DMS 273 treated with DMSO at 0.1 percent for 48 hours (cell line): Measurements from ENCODE around the gene KCNQ1.

Experiments used
- DNase-seq: peaks from one replicate; lab custom pipeline; 2025; lab: John Stamatoyannopoulos, UW

KCNQ1 gene

GRCh38 chr11:2827256-2827655 is 382.4 kb downstream of the KCNQ1 start:
- no peak for DNase-seq

- DNase-seq: no peak
Measured at GRCh38 chr11:2827792-2828191, 383.0 kb downstream of the KCNQ1 start.

DNA sequence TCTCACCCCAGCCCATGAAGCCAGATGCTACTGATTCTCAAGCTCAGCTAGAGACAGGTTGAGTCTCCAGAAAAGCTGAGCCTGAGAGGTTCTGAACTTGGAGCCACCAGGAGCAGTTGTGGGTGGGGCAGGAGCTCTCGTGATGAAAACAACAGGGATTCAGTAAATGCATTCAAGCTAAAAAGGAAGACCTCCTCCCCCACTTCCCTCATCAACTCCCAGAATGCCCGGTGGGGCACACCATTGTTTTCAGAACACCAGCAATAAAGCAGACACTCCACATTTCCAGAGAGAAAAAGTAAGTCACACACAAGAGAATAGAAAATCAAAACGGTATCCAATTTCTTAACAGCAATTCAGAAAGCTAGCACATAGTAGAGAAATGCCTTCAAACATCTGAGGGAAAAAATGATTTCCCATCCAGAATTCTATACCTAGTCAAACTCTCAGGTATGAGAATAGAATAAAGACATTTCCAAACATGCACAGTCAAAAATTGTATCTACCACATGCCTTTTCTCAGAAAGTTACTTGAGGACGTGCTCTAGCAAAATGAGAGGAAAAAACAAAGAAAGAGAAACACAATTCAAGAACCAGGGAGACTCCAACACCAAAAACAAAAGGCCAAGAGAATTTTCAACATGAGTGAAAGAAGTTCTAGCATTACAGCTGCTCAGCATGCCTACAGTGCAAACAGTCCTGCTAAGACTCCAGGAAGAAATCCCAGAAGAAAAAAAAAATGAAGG is 383.9 kb downstream of the KCNQ1 start:
- DNase-seq: no peak

DNA sequence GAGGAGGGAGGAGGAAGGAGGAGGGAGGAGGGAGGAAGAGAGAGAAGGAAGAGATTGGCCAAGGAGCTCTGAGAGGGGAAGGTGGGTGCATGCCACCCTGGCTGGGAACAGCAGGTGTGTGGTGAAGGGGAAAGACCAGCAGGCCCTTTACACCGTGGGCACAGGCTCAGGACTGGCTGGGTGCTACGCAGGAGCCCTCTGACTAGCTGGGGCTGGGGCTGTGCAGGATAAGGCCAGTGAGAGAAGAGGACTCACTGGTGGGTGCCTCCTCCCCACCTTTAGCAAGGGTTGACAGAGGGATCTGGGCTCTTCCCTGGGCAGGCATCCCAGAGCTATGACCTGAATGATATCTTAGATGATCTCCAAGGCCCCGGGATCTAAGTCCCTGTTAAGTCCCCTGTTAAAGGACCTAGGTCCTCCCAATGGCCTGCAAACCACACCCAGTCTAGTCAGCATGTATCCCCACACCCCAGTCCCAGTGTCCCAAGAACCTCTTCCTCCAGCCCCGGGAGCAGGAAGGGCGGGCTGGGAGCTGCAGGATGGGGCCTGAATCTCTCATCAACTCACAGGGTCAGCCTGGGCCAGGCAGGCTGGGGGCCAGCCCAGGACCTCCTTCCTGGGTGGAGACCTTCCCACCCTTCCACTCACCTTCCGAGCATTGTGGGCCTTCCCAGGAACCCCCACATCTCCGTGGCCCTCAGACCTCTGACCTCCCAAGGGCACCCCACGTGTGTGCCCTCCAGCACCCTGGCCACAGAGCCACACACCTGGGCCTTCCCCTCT is 385.4 kb downstream of the KCNQ1 start:
- no peak for DNase-seq

DNA sequence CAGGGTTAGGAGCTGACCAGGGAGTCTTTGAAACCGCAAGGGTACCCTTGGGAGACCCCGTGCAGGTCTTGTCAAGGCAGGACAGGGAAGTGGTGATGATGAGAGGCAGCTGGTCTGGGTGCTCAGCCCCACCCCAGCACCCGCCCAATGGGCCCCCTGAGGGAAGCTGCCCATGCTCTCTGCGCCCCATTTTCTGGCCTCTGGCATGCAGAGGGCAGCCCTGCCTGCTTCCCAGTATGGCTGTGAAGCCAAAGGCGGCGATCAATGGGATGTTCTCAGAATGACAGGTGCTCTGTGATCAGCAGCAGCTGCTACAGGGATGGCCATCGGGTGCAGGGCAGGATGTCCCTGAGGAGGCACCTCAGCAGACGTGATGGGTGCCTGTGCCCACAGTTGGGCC is 386.1 kb downstream of the KCNQ1 start:
- no peak for DNase-seq

DNA sequence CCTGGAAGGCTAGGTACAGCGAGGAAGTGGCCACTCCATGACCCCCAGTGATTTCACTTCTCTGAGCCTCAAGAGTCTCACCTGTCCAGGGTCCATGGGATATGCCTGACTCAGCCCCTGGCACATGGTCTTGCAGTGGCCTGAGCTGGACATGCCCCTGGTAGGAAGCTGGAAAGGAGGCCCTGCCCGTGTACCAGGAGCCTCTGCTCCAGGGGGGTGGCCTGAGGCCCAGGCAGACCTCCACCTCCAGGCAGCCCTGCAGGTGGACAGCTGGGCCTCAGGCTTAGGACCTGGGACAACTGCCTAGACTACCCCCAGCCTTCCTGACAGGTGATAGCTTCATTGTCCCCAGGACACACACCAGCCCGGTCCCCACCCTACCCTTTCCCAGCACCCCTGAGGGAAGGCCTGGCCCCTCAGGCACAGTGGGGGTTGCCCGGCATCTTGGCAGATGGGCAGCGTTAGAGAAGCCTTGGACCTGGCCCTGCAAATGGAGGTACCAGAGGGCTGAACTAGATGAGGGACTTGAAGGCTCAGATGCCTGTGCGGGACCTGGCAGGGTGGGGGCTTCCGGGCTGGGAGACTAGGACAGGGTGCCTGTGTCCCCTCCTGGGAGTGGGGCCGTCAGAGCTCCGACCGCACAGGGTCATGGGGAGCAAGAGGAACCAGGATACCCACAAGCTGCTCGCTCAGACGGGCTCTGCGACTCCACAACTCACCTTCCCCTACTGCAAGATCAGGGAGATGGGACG is 387.1 kb downstream of the KCNQ1 start:
- no peak for DNase-seq

DNA sequence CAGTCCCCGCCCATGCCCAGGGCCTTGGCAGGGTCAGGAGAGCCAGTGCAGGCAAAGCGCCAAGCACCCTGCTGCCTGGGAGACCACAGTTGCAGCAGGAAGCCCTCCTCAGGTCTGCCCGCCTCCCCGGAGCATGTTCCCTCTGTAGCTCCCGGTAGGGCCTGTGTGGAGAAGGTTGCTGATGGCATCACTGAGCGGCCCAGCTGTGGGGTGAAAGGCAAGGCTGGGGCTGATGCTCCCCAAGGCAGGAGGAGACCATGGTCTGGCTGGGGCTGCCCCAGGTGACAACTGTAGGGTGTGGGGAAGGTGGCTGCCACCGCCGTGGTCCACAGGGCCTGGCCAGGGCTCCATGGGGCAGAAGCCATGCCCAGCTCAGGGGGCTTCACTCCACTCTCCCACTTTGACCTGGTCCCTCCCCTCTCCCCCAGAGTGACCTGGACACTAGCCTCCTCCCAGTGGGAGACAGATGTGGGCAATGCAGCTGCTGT is 387.8 kb downstream of the KCNQ1 start:
- DNase-seq: no peak

GRCh38 chr11:2833051-2833715 is 388.4 kb downstream of the KCNQ1 start:
- no peak for DNase-seq

DNA sequence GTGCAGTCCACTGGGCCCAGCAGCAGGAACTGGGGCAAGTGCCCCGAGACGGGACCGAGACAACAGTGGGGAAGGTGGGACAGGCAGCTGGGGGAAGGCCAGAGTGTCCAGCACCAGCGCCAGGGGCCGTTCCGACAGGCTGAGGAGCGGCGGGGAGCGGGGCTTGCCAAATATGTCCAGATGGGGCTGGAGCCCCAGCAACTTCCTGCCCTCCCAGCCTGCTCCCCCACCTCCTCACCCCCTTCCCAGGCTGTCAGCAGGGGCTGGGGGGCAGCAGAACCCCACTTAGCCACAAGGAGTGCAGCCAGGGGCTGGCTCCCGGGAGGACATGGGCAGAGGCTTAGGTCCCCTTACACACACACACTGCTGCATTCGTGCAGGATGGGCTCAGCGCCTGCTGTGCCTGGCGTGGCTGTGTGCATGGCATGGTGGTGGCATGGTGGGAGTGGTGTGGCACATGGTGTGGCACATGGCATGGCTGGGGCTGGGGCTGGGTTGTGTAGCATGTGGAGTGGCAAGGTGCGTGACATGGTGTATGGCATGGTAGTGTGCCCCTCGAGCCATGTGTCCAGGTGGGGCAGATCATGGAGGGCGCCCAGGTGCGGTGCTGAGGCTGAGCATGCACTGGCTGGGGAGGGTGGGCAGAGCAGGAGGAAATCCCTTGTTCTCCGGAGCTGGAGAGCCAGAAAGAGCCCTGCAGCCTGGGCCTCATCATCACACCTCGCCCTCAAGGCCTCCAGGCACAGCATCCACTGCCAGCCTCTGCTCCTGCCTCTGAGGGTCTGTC is 389.1 kb downstream of the KCNQ1 start:
- no peak for DNase-seq

DNA sequence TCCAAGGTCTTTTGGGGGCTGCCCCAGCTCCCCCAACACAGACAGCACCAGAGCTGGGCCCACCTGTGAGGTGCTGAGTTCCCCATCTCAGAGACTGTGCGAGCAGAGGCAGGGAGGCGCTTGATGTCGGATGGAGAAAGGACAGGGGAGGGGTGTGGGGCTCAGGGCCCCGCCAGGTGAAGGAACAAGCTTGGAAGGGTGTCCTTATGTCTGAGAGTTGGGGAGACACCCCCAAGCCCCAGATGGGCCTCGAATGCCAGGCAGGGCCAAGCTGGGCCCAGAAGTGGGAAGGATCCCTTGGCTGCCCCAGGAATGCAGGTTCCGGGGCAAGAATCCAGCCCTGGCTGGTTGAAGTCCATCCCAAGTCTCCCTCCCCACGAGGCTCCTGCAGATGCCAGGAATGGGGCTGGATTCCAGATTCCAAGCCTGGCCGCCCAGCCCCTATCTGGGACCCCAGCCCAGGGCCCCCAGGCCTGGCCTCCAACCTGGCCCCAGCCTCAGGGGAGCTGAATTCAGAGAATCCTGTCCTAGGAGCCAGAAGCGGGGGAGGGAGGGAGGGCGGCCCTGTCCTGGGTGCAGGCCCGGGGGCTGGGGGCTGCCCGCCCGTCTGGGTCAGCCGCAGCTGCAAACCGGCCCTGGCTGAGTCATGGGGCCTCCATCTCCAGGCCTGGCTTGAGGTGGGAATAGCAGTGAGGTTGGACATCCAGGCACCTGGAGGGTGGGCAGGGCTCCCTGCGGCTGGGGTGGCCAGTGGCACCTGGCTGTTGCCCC is 389.9 kb downstream of the KCNQ1 start:
- no peak for DNase-seq

DNA sequence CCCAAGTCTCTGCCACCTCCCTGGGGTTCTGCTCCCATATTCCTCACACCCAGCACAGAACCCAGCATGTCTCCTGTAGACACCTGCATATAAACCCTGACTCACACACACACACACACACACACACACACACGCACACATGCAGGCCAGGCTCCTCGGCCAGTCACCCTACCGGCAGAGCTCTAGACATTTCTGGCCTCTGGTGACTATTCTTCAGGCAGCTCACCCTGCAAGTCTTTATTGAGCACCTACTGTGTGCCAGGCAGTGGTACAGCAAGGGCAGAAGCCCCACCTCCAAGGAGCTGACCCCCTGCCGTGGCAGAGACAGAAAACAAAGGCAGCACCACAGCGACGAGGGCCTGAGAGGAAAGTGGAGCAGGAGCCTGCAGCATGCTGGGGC is 390.5 kb downstream of the KCNQ1 start:
- DNase-seq: no peak

DNA sequence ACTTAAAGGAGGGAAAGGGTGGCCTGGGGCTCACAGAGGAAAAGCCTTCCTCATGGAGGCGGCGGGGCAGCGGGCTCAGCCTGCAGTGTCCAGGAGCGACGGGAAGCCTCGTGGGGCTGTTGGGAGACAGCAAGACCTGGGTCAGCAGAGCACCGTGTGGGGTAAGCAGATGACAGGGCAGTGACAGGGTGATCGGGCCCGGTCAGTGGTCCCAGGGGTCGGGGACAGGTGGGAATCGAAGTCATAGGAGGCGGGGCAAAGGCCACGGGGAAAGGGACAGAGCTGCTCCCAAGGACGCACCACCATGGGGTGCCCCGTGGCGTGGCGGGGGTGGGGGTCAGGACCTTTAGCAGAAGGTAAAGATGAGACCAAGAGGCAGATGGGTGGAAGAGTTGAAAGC is 390.9 kb downstream of the KCNQ1 start:
- no peak for DNase-seq

DNA sequence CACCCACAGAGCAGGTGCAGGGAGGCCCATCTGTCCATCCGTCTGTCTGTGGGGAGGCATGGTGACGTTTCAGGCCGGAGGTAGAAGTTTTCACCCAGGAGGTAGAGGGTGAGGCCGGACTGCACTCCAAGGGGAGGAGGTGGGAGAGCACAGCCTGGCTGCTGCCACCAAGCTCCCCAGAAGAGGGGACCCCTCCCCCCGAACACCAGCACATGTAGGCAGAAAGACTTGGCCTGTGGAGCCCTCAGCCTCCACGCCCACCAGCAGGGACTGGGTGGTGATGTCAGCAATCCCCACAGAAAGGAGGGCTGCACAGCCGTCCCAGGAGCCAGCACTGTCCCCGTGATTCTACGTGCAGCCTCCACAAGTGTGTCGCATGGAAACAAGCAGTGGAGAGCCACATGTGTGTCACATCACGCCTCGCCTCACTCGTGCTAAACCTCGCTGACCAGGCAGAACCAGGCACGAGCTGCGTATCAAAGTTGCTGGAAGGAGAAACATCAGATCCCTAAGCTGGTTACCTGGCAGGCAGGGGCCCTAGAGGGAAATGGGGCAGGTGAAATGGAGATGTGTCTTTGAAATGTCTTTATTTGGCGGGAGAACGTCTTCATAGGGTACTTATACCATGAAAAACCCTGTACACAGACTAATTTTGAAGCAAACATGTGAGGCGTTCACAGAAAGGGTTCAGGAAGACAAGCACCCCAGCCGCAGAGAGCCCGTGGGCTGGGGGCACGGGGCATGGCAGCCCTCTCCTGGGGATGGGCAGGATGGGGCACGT is 391.7 kb downstream of the KCNQ1 start:
- no peak for DNase-seq

DNA sequence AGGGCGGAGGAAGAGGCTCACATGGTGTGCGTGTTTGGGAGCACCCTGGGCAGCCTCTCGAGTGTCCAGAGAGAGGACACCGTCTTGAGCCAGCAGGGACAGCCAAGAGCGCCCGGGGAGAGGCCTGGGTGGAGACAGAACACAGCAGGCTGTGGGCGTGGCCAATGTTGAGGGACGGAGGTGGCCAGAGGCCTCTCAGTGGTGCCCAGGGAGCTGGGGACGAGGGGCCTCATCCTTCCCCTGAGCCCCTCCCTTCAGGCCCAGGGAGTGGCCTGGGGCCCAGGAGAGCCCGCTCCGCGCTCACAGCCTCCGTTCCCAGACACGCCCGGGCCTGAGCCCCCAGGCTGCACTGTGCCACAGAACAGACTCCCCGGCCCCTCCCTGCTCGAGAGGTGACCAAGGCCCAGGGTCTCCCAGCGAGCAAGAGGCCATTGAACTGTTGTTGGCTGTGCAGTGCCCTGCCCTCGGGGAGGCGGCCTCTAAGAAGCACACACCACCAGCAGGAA is 392.3 kb downstream of the KCNQ1 start:
- DNase-seq: no peak

DNA sequence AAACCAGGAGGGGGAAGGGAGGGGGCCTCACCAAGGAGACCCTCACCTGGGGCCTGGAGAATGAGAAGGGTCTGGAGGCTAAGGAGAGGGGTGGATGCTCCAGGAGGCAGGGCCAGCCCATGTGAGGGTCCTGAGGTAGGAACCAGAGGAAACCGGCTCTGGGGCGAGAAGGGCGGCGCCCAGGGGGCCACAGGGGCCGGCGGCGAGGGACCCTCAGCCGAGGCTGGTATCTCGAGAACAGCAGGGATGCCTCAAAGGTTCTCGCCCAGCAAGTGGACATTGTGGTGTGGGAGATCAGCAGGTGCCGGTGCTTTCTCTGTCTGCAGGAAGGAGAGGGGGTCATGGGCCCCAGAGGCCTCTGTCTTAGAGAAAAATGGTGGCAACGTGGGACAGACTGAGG is 392.8 kb downstream of the KCNQ1 start:
- DNase-seq: no peak

DNA sequence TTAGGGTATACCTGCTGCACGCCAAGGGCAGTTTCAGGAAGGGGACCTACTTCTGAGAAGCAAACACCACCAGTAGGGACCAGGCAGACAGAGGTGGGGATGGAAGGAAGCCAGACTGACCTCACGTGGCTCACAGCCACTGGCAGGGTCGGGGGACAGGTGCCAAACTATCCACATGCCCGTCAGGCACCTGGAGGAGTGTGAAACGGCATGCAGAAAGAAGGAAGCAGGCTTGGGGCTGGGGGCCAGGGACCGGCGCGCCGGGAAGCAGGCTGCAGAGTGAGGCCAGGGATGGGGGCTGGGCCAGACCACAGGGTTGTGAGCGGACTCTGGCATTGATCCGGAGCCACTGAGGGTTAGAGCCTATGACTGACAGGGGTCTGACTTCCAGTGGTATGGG is 393.3 kb downstream of the KCNQ1 start:
- no peak for DNase-seq

DNA sequence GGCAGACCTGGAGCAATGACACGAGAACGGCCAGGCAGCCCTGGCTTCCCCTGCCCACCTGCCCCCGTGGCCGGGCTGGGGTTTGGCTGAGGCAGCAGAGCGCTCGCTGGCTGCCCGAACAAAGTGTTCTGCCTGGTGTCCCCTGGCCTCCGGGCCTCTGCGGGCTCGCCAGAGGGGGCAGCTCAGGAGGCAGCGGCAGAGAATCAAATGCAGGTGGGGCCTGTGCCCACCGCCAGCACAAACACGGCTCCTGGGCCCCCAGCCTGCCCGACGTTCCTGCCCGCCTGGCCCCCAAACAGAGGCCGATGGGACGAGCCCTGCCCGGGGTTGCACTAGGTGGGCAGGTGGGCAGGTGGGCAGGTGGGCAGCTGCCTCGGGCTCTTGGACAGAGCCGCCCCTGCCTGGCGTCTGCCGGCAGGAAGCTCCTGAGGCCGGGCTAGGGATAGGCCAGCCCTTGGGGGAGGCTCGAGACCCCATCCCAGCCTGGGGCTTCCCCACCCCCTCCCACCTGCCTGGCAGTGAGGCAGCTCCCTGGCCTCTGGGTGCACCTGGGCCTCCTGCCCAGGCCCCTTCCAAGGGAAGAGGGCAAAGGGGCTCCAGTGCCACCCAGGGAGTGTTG is 394.0 kb downstream of the KCNQ1 start:
- DNase-seq: no peak

GRCh38 chr11:2839395-2839943 is 394.7 kb downstream of the KCNQ1 start:
- no peak for DNase-seq
